ENCODE results near the gene CYTH1.

- no peak for TF ChIP-seq CTCF (IDR thresholded peaks at IDR 0.05)
- no peak for TF ChIP-seq POLR2A (IDR thresholded peaks at IDR 0.05)
Measured at GRCh38 chr17:78735832-78736525, 46.1 kb downstream of the CYTH1 start.
